Endothelial cell of umbilical vein (primary cell): ENCODE results near the gene RHOBTB1. TPM values are rescaled to one million over a fixed set of nuclear protein-coding genes. Genes with fewer than 3 reads are reported as not detected.

Experiments used
- BruUV-seq: library from RNA; stranded (reverse); fragments of 400-500 nt; replicated peaks from 2 replicates; lab custom pipeline; 2021; lab: Mats Ljungman, UMichigan
- CTCF ChIA-PET: fragments of 300-600, 350-600 bp; sonication (Branson Sonifier 250); formaldehyde crosslinking; loops from one replicate; lab custom pipeline; 2021; ENCODE audit warnings: antibody characterized with exemption, inconsistent platforms; lab: Charles Lee
- POLR2A ChIA-PET: fragments of 300-600, 350-600 bp; sonication (Branson Sonifier 250); formaldehyde crosslinking; loops from one replicate; lab custom pipeline; 2021; ENCODE audit warnings: antibody characterized with exemption, inconsistent platforms; lab: Charles Lee
- DNase-seq: peaks from one replicate; pipeline ENCODE4 v3.0.0-alpha.2; 2011; ENCODE audit warnings: low read depth, low spot score
- FAIRE-seq: peaks from 2 replicates; lab custom pipeline; 2011; peaks lifted over from hg19 to GRCh38; lab: Jason Lieb, UNC
- H2AFZ ChIP-seq: 2 replicates; pipeline ENCODE4 v1.6.0; 2012; ENCODE audit warnings: low read depth, low read length, control low read depth, inconsistent platforms
- H3K27ac ChIP-seq: 2 replicates; pipeline ENCODE4 v1.5.1; 2011; ENCODE audit warnings: low read depth, mild to moderate bottlenecking, control low read depth, low read length, moderate library complexity; ENCODE audit not compliant: insufficient read depth
- H3K27me3 ChIP-seq, 2 experiments: 2 replicates each; pipeline versions ENCODE4 v1.6.0 to v1.6.1; 2011; ENCODE audit warnings: low read length in 2 of 2, mixed read lengths in 1 of 2; ENCODE audit not compliant: control insufficient read depth in 2 of 2, insufficient read depth in 2 of 2
- H3K36me3 ChIP-seq, 2 experiments: 2 replicates in 1 of 2; 3 replicates in 1 of 2; pipeline ENCODE4 v1.5.1; 2011; ENCODE audit warnings: low read length in 2 of 2, mild to moderate bottlenecking in 1 of 2, moderate library complexity in 1 of 2; ENCODE audit not compliant: control insufficient read depth in 2 of 2, insufficient read depth in 2 of 2; ENCODE audit errors: extremely low read depth in 1 of 2
- H3K4me1 ChIP-seq: 3 replicates; pipeline ENCODE4 v1.5.1; 2011; ENCODE audit warnings: mild to moderate bottlenecking, low read length; ENCODE audit not compliant: control insufficient read depth, insufficient read depth; ENCODE audit errors: extremely low read depth
- H3K4me2 ChIP-seq: 2 replicates; pipeline ENCODE4 v1.6.1; 2011; ENCODE audit warnings: low read length, control low read depth, mixed read lengths; ENCODE audit not compliant: insufficient read depth
- H3K4me3 ChIP-seq, 3 experiments: fragments of 200-600 bp in 1 of 3; sonication (generic), shearing (Covaris generic) in 1 of 3; replicated peaks in 1 of 3; 2 replicates each; pipeline ENCODE4 v1.5.1; 2011 to 2016; ENCODE audit warnings: control low read depth in 3 of 3, low read length in 3 of 3, mild to moderate bottlenecking in 2 of 3, inconsistent platforms in 1 of 3, low read depth in 1 of 3, moderate library complexity in 1 of 3; ENCODE audit not compliant: insufficient read depth in 1 of 3
- H3K79me2 ChIP-seq: 2 replicates; pipeline ENCODE4 v1.6.0; 2012; ENCODE audit warnings: low read length, inconsistent platforms; ENCODE audit not compliant: control insufficient read depth, insufficient read depth
- H3K9ac ChIP-seq: replicated peaks from 2 replicates; pipeline ENCODE3; 2011; ENCODE audit warnings: low read length, control low read depth; ENCODE audit not compliant: insufficient read depth; ENCODE audit errors: extremely low read depth
- H3K9me1 ChIP-seq: replicated peaks from 3 replicates; pipeline ENCODE4 v1.6.0; 2011; ENCODE audit warnings: mild to moderate bottlenecking, low read length; ENCODE audit not compliant: control insufficient read depth, insufficient read depth; ENCODE audit errors: extremely low read depth
- H3K9me3 ChIP-seq: replicated peaks from 2 replicates; pipeline ENCODE4 v1.5.1; 2012; ENCODE audit warnings: low read length, inconsistent platforms; ENCODE audit not compliant: control insufficient read depth, insufficient read depth
- H4K20me1 ChIP-seq: replicated peaks from 2 replicates; pipeline ENCODE3; 2011; ENCODE audit warnings: mild to moderate bottlenecking, low read length; ENCODE audit not compliant: control insufficient read depth, insufficient read depth; ENCODE audit errors: extremely low read depth
- CTCF ChIP-seq, 2 donors: IDR thresholded peaks; 1 replicate in 1 of 2; 2 replicates in 1 of 2; pipeline ENCODE4 v1.5.1; 2011; ENCODE audit warnings: low read length in 2 of 2, mild to moderate bottlenecking in 2 of 2, moderate library complexity in 2 of 2, control low read depth in 1 of 2, inconsistent platforms in 1 of 2, low read depth in 1 of 2; ENCODE audit not compliant: insufficient read depth in 1 of 2; ENCODE audit errors: extremely low read depth in 1 of 2
- EZH2 ChIP-seq: IDR thresholded peaks from 2 replicates; pipeline ENCODE4 v1.6.1; 2012; ENCODE audit warnings: borderline replicate concordance, low read depth, mild to moderate bottlenecking, moderate library complexity, low read length, inconsistent platforms; ENCODE audit not compliant: severe bottlenecking
- FOS ChIP-seq: IDR thresholded peaks from 2 replicates; pipeline ENCODE4 v1.6.1; 2011; ENCODE audit warnings: mild to moderate bottlenecking, low read length, moderate library complexity, borderline replicate concordance; ENCODE audit not compliant: insufficient read depth
- GATA2 ChIP-seq: IDR thresholded peaks from 2 replicates; pipeline ENCODE4 v1.7.0; 2011; ENCODE audit warnings: low read depth, mild to moderate bottlenecking, moderate library complexity, mixed read lengths, low read length; ENCODE audit not compliant: insufficient read length, insufficient read depth
- JUN ChIP-seq: IDR thresholded peaks from 2 replicates; pipeline ENCODE4 v1.6.1; 2011; ENCODE audit warnings: borderline replicate concordance, low read depth; ENCODE audit not compliant: insufficient read length, insufficient read depth
- MYC ChIP-seq: IDR thresholded peaks from one replicate; pipeline ENCODE4 v1.6.1; 2011; ENCODE audit warnings: mild to moderate bottlenecking, low read depth, low read length
- POLR2A ChIP-seq: IDR thresholded peaks from 2 replicates; pipeline ENCODE4 v1.6.1; 2012; ENCODE audit warnings: low read depth, mild to moderate bottlenecking, control low read depth, low read length
- POLR2AphosphoS5 ChIP-seq: IDR thresholded peaks from 2 replicates; pipeline ENCODE4 v1.6.1; 2012; ENCODE audit warnings: low read depth, mild to moderate bottlenecking, control low read depth, low read length, moderate library complexity; ENCODE audit not compliant: insufficient read depth
- dilution Hi-C: fragments of 300-500 bp; cut with MboI; formaldehyde crosslinking; loops from one replicate; pipeline ENCODE4 v1.15.0; 2019; ENCODE audit warnings: low sequenced_read_pairs; ENCODE audit not compliant: extremely low pct_ligation_motif_present
- intact Hi-C: fragments of 100-400 bp; cut with micrococcal nuclease; formaldehyde crosslinking; loops from one replicate; pipeline ENCODE4 v1.10.0; 2022
- polyA plus RNA-seq, 4 experiments: library from polyadenylated mRNA; depleted of rRNA in 3 of 4; stranded (reverse) in 3 of 4; unstranded in 1 of 4; fragments of >200 nt; gene quantifications; 2 replicates each; pipeline versions ENCODE4 v1.2.1 to v1.2.3, GENCODE V29; 2011 to 2012; ENCODE audit warnings: missing spikeins in 1 of 4
- total RNA-seq: library from RNA; stranded (reverse); gene quantifications from 2 replicates; pipeline ENCODE4 v1.2.3, GENCODE V29; 2021
- TF ChIP-seq, protein P1 (sequence below): IDR thresholded peaks from 2 replicates; pipeline ENCODE4 v1.6.1; 2011; ENCODE audit not compliant: insufficient read depth, insufficient read length

The RHOBTB1 gene
- total and polyA plus RNA-seq, 2 donors (not counting 3 experiments of a cell fraction or from before 2014, with no cell fraction given) = 21.2 to 31.0 TPM

DNA sequence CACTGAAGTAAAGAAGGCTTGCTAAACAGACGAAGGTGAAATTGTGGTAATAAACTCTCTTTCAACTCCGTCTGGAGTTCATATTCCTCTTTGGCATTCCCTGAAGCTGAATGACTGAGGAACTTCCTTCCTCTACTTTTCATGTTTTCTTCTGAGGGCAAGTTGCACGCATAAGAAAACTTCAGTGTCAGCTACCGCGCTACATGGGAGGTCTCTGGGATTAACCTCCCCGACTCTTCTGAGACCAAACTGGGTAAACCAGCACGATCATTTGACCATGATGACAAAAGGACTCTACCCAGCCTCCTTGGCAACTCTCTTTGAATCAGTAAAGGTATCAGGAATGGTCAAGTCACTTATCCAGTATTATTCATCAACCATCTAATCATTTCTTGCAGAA lies 44.7 kb downstream of the RHOBTB1 start:
- H3K79me2 ChIP-seq = no peaks in the 10 kb centered on the region
- no peak overlapping the region for H2AFZ ChIP-seq
- TF ChIP-seq CTCF (IDR thresholded peaks at IDR 0.05; ENCODE audit: extremely low read depth in 1 of 2, insufficient read depth in 1 of 2, low read depth in 1 of 2, low read length in 2 of 2) = no peak
- TF ChIP-seq POLR2A = no peak
- TF ChIP-seq POLR2AphosphoS5 = no peak
- no peak for TF ChIP-seq GATA2
- TF ChIP-seq MYC = no peak
- TF ChIP-seq, protein P1, sequence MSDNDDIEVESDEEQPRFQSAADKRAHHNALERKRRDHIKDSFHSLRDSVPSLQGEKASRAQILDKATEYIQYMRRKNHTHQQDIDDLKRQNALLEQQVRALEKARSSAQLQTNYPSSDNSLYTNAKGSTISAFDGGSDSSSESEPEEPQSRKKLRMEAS = no peak
- no peak for TF ChIP-seq EZH2
- no peak for TF ChIP-seq FOS
- TF ChIP-seq JUN = no peak
- H3K4me1 ChIP-seq = peaks cover 3% of the 10 kb centered on the region
- dilution Hi-C loops = no loop called here
- no peaks in the 10 kb centered on the region for H3K36me3 ChIP-seq
- ChIA-PET CTCF (interaction anchor here (1.4 kb wide), 1 partner anchor 70 kb away, joined by 3 read pairs; no protein-coding TSS in a partner anchor), POLR2A (no interaction called here)
- H3K27ac ChIP-seq = no peak overlapping the region
- no peaks in the 10 kb centered on the region for H3K9me3 ChIP-seq
- H3K4me3 ChIP-seq = no peak overlapping the region
- DNase-seq = no peak
- H3K27me3 ChIP-seq = no peaks in the 10 kb centered on the region
- no peak overlapping the region for H3K9ac ChIP-seq
- intact Hi-C loops = no loop called here
- H3K4me2 ChIP-seq = no peak overlapping the region
- no TSS peak for BruUV-seq
- no peaks in the 10 kb centered on the region for H3K9me1 ChIP-seq
- H4K20me1 ChIP-seq = no peaks in the 10 kb centered on the region
- FAIRE-seq = no peak
